K562 (cell line): ENCODE measurements around the gene NRTN. TPM values are rescaled to one million over a fixed set of nuclear protein-coding genes. Genes with fewer than 3 reads are reported as not detected.

Experiments
- MGA ChIP-seq: fragments of 450-650 bp; IDR thresholded peaks from 2 replicates; pipeline ENCODE4 v1.6.1; 2016; ENCODE audit warnings: mild to moderate bottlenecking, moderate library complexity
- TCF3 ChIP-seq: sonication (generic); formaldehyde crosslinking; IDR thresholded peaks from 2 replicates; pipeline ENCODE4 v1.4.0; 2020; ENCODE audit warnings: mild to moderate bottlenecking, missing genetic modification reagents
- U2AF2 ChIP-seq: fragments of 200-400 bp; formaldehyde crosslinking; optimal IDR thresholded peaks from 2 replicates; pipeline ENCODE3; 2017; ENCODE audit warnings: low read depth, mild to moderate bottlenecking, low read length
- ZFP91 ChIP-seq: sonication (generic); formaldehyde crosslinking; IDR thresholded peaks from 2 replicates; pipeline ENCODE4 v1.8.0; 2022; ENCODE audit warnings: mild to moderate bottlenecking, missing genetic modification reagents
- ZNF41 ChIP-seq: fragments of 250-450 bp; sonication (Bioruptor Pico); conservative IDR thresholded peaks from 2 replicates; pipeline ENCODE4 v1.4.0; 2020; ENCODE audit warnings: mild to moderate bottlenecking
- ZNF518B ChIP-seq: fragments of 250-450 bp; sonication (Bioruptor Pico); IDR thresholded peaks from 2 replicates; pipeline ENCODE4 v1.5.0; 2021; ENCODE audit warnings: mild to moderate bottlenecking, moderate library complexity
- ZNF639 ChIP-seq, 2 experiments: fragments of 200-800 bp in 1 of 2; sonication (Bioruptor generic) in 1 of 2; sonication (generic) in 1 of 2; formaldehyde crosslinking in 1 of 2; IDR thresholded peaks in 1 of 2; conservative IDR thresholded peaks in 1 of 2; 2 replicates each; pipeline versions ENCODE4 v1.5.0 to v1.6.1; 2016 to 2020; ENCODE audit warnings: missing compliant biosample characterization in 1 of 2, missing genetic modification characterization in 1 of 2, missing genetic modification reagents in 1 of 2
- polyA plus RNA-seq, 8 experiments: library from polyadenylated mRNA; depleted of rRNA in 4 of 8; stranded (reverse) in 5 of 8; unstranded in 3 of 8; fragments of >200 nt; fragmentation: Nextera tagmentation in 2 of 8; fragmentation: Illumina TruSeq in 1 of 8; extraction: Ambion mirVana in 2 of 8; extraction: Trizol in 1 of 8; gene quantifications; 2 replicates each; pipeline versions ENCODE4 v1.2.1 to v1.2.3, GENCODE V29; 2011 to 2014; ENCODE audit warnings: inconsistent platforms in 1 of 8, missing spikeins in 1 of 8
- total RNA-seq, 7 experiments: library from RNA; depleted of rRNA in 6 of 7; stranded (reverse); fragments of >200 nt in 6 of 7; fragmentation: Illumina TruSeq in 2 of 7; extraction: Trizol in 2 of 7; gene quantifications; 2 replicates each; pipeline versions ENCODE4 v1.2.1 to v1.2.3, GENCODE V29; 2011 to 2021; ENCODE audit warnings: low replicate concordance in 1 of 7

The NRTN gene
- total and polyA plus RNA-seq, 9 of the 15 experiments (the other 6 are each of a cell fraction or from before 2014, with no cell fraction given), result 0.62 to 8.1 (median 1.6) TPM; not detected in 2

- peak; percentile 99 for TF ChIP-seq MGA
- TF ChIP-seq ZNF518B, result no peak
- peak; percentile 39; the same call in 1 of the 2 replicates for TF ChIP-seq TCF3
- TF ChIP-seq ZFP91 (CRISPR knock-in tag), result peak; percentile 63; the same call in 1 of the 2 replicates
- TF ChIP-seq ZNF41 (CRISPR knock-in tag), result no peak
- TF ChIP-seq U2AF2, result no peak
- peak in 1 of 2 experiments; percentile 44; a peak in 1 of 4 replicates for TF ChIP-seq ZNF639 (CRISPR knock-in tag; conservative IDR thresholded peaks at IDR 0.05 in 1 of 2, IDR thresholded peaks at IDR 0.05 in 1 of 2)
Observed at GRCh38 chr19:5803752-5804515, 933 bp upstream of the NRTN start (continued).
